GM18520 (cell line): ENCODE data around the gene RET.

Experiments
- ATAC-seq: cut with Tn5 transposase; IDR thresholded peaks from one replicate; pipeline ENCODE4 v1.9.1; 2021; ENCODE audit not compliant: unreplicated experiment

Gene RET

DNA sequence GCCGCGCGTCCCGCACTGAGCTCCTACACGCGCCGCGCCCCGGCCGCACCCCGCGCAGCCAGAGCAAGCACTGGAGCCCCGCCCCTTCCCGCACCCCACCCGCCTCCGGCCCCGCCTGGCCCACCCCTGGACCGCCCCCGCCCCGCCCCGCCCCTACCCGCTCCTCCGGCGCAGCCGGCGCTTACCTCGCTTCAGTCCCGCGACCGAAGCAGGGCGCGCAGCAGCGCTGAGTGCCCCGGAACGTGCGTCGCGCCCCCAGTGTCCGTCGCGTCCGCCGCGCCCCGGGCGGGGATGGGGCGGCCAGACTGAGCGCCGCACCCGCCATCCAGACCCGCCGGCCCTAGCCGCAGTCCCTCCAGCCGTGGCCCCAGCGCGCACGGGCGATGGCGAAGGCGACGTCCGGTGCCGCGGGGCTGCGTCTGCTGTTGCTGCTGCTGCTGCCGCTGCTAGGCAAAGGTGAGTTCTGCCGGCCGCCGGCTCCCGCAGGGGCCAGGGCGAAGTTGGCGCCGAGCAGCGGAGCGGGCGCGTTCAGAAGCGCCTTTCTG lies at the start of gene RET:
TSS of gene RET (plus strand) at position 194 of the 545 bp plus-strand sequence. CDS start at position 384, 190 bp downstream.
- ATAC-seq = no peak

DNA sequence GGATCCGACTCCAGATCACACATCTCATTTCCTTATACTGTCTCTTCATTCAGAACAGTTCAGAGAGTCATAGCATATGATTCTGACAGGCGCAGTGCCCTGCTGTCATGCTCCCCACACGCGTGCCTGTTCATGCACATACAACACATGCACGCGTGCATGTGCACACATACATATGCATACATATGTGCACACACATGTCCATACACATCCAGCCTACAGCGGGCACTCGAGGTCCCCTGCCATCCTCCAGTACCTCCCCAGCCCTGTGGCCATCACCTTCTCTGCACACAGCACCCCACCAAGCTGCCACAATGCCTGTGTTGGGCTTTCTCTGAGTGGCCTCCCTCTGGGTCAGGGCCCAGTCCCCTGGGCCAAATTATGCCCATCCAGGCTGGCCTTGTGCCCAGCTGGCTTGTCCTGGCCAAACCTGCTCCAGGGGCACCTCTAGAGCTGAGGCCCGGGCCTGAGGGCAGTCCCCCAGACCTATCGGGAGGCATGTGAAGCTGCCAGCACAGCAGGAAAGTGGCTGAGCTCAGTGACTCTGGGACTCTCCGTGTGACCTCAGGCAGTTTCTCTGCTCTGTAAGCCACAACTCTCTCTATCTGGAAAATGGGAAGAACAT lies 49.4 kb upstream of the RET start:
- ATAC-seq = no peak

DNA sequence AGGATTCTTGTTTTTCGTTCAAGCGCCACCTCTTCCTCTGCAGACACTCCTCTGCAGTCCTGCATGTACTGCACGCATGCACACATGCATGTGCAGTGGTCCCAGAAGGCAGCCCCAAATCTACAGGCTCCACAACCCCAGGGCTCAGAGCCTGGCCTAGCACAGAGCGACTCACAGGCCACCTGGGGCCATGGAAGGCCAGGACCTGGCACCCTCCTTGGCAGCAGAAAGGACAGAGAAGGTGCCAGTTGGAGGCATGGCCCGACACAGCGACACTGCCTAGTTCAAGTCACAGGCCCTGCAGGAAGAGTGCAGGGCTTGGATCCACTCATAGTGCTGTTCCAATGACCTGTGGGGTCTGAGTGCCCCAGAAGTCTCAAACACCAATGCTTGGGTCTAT lies 48.7 kb upstream of the RET start:
- no peak for ATAC-seq

DNA sequence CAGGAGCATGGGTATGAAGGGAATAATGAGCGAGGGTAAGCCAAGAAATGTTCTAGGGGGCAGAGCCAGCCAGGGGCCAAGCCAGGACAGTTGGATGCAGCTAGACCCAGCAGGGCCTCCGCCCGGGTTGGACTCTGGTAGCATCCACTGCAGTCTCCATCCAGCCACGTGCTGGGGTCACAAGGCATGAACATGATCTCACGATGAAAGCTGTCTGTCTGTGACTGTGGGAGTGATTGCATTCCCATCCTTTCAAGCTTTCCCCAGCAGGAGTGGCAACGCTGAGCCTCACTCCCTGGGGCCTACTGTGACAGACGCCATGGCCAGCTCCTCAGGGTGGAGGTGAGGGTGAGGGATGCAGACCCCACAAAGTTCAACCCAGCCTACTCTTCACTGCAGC lies 47.8 kb upstream of the RET start:
- no peak for ATAC-seq

DNA sequence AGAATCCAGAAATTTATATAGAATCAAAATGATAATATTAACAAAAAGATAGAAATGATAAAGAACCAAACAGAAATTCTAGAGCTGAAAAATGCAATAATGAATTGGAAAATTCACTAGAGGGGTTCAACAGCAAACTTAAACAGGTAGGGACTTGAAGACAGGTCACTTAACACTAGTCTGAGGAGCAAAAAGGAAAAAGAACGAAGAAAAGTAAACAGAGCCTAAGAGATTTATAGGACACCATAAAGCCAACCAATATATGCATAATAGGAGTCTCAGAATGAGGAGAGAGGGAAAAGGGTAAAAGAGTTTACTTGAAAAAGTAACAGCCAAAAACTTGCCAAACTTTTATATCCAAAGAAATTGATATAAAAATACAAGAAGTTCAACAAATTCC lies 44.3 kb upstream of the RET start:
- no peak for ATAC-seq

DNA sequence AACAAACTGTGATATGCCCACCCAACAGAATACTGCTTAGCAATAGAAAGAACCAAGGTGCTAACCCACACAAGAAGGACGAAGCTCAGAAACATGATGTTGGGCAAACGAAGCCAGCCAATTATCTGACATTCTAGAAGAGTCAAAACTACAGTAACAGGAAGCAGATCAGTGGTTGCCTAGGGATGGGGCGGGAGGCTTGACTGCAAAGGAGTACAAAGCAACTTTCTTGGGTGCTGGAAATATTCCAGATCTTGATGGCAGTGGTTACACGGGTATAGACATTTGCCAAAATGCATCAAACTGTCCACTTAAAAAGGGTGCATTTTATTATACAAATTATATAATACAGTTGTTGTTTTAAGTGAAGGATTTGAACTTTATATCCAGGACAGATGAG lies 41.1 kb upstream of the RET start:
- ATAC-seq = no peak

GRCh38 chr10:43036481-43037428 lies 40.1 kb upstream of the RET start:
- no peak for ATAC-seq

GRCh38 chr10:43037440-43037839 lies 39.4 kb upstream of the RET start:
- ATAC-seq = no peak

GRCh38 chr10:43037942-43038782 lies 38.7 kb upstream of the RET start:
- ATAC-seq = no peak

DNA sequence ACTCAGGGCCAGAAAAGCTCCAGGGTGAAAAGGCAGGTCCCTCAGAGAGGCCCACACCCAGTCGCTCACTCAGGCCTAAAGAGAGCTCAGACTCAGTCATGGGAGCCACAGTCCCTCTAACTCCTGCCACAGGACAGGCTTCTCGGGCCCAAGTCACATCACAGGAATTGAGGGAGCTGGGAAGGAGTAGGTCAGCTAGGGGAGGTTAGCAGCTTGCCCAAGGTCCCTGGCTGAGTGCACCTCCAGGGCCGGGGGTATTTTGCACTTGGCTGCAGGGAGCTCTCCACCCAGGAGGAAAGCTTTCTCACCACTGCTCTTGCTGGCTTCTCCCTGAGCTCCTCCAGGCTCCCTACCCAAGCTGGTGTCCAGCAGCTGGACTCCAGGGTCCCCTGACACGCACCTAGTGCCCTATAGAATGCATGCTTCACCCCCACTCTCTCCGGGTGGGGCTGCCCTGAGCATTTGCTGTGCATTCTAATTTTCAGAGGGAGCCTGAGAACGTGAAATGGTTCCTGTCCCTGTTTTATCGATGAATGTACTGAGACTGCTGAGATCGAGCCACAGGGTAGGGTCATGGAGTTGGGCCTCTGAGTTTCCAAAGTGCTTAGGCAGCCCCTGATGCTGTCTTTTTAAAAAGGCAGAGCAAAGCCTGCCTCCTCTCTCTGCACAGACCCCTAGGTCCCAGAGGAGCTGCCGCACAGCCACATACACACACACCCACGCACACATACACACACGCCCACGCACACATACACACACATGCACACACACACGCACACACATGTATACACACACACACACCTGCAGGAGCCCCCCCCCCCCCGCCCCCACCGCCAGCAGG lies 37.9 kb upstream of the RET start:
- no peak for ATAC-seq

GRCh38 chr10:43039624-43040481 lies 37.0 kb upstream of the RET start:
- no peak for ATAC-seq

DNA sequence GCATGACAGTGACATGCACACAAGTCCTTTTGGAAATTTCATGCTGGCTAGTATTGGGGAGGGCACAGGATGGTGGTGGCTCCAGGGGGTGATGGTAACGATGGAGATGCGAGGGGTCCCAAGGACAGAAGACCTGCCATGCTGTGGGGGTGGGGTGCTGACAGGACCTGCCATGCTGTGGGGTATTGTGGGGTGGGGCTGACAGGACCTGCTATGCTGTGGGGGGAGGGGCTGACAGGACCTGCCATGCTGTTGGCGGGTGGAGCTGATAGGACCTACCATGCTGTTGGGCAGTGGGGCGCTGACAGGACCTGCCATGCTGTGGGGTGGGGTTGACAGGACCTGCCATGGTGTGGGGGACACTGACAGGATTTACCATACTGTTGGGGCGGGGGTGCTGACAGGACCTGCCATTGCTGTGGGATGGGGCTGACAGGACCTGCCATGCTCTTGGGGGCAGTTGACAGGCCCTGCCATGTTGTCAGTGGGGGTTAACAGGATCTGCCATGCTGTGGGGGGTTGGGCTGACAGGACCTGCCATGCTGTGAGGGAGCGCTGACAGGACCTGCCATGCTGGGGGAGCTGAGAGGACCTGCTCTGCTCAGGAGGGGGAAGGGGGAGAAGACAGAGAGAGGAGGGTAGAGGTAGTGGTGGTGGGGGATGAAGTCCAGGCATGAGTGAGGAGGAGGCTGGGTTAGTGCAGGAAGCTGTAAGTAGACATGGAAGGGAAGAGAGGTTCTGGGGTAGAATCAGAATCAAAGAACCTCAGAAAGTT lies 36.2 kb upstream of the RET start:
- no peak for ATAC-seq

DNA sequence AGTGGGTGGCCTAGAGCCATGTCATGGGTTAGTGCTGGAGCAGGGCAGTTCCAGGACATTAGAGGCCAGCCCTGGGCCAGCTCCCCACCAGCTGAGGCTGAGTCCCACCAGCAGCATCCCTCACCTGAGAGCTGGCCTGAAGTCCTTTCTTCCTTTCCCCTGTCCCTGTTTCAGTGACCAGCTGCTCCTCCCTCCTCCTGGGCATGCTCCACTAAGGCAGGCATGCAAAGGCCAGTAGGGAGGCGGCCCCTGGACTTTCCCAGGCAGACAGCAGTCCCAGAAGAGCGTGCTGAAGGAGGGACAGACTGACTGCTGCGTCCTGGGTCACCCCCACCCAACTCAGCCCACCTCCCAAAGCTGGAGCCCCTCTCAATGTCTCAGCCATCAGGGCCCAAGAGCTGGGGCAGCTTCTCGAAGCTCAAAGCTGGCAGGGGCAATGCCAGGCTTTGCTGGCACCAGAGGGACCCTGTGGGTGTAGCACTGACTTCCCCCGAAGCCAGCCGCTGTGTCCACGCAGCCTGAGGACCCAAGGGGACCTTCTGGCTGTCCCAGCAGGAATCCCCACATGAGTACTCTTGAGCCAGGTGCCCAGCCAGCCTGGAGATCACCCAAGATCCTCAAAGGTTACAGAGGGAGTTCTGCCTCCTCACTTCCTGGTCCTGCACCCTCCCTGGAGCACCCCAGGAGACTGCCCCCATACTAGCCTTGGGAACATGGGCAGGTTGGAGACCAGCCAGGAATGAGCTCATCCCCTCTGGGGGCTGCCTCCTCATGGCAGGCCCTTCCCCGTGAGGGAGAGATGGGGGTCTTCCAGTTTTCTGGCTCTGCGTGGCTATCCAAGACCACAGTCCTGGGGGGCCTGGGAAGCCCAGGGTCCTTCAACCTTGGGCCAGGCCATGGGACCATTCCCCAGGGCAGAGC lies 35.2 kb upstream of the RET start:
- ATAC-seq = no peak

GRCh38 chr10:43042503-43043341 lies 34.1 kb upstream of the RET start:
- ATAC-seq = no peak

GRCh38 chr10:43043342-43043772 lies 33.5 kb upstream of the RET start:
- ATAC-seq = no peak

DNA sequence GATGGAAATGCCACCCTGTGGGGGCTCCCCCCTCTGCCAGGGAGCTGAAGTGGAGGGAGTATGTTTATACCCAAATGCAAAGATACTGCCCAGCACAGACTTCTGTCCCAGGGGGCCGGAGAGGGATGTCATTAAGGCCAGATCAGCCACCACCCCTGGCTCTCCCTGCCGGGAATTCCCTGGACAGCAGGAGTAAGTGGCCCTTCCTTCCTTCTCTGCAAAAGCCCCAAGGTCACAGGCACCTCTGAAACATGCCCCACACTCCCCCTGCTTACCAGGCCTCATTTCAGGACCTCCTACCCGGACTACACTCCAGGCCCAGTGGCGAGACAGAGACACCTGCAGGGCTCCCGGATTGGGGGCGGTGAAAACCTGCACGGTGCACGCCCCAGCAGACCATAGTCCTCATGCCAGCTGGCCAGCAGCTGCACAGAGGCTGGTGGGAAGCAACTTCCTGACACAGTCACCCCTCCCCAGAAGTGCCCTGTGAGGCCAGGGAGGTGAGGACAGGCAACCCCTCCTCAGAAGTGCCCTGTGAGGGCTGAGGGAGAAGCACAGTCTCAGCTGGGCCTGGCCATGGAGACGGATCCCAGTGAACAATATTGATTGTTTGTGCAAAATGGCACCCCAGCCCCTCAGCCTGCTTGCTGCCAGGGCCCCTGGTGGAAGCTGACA lies 33.0 kb upstream of the RET start:
- no peak for ATAC-seq
